ENCODE results near the gene KRTAP20-4. TPM values are rescaled to one million over a fixed set of nuclear protein-coding genes. Genes with fewer than 3 reads are reported as not detected.

KRTAP20-4 gene
- total RNA-seq, 1 donor from 2014 or later: not detected

- TF ChIP-seq CTCF (IDR thresholded peaks at IDR 0.05; ENCODE audit: borderline replicate concordance): no peak
Measured at GRCh38 chr21:30592140-30592539, 28.3 kb upstream of the KRTAP20-4 start, which contains the start of gene KRTAP6-3. Gene KRTAP6-3 (plus strand): TSS chr21:30592440. CDS start chr21:30592446, 6 bp downstream.

GRCh38 chr21:30598802-30599201 lies 21.6 kb upstream of the KRTAP20-4 start, which contains the start of gene KRTAP6-2:
Gene KRTAP6-2 (minus strand): TSS chr21:30598902. CDS start chr21:30598874, 28 bp downstream.
- intact Hi-C loops (cut with micrococcal nuclease): no loop called here
- H3K9me3 ChIP-seq (replicated peaks): no peaks in the 10 kb centered on the region
- no peak for TF ChIP-seq CTCF (IDR thresholded peaks at IDR 0.05; ENCODE audit: borderline replicate concordance)
- H3K36me3 ChIP-seq: no peaks in the 10 kb centered on the region
- no peaks in the 10 kb centered on the region for H3K27me3 ChIP-seq (ENCODE audit: low read depth)
- no peak within 1 kb of the TSS for H3K4me3 ChIP-seq
- H3K4me1 ChIP-seq: no peaks in the 10 kb centered on the region
- no peak for DNase-seq
- H3K27ac ChIP-seq (replicated peaks): no peak within 1 kb of the TSS

More at GRCh38 chr21:30592140-30592539, 28.3 kb upstream of the KRTAP20-4 start, which contains the start of gene KRTAP6-3:
- no peaks in the 10 kb centered on the region for H3K4me1 ChIP-seq
- H3K9me3 ChIP-seq (replicated peaks): no peaks in the 10 kb centered on the region
- no peak within 1 kb of the TSS for H3K4me3 ChIP-seq
- no peak within 1 kb of the TSS for H3K27ac ChIP-seq (replicated peaks)
- H3K27me3 ChIP-seq (ENCODE audit: low read depth): no peaks in the 10 kb centered on the region
- intact Hi-C loops (cut with micrococcal nuclease): no loop called here
- H3K36me3 ChIP-seq: no peaks in the 10 kb centered on the region
- DNase-seq: no peak

GRCh38 chr21:30600787-30601186 lies 19.6 kb upstream of the KRTAP20-4 start, which contains the start of gene KRTAP22-1:
Gene KRTAP22-1 (plus strand): TSS chr21:30601087.
- no peaks in the 10 kb centered on the region for H3K9me3 ChIP-seq (replicated peaks)
- no peak within 1 kb of the TSS for H3K4me3 ChIP-seq
- H3K27ac ChIP-seq (replicated peaks): no peak within 1 kb of the TSS
- H3K36me3 ChIP-seq: no peaks in the 10 kb centered on the region
- DNase-seq: no peak
- H3K4me1 ChIP-seq: no peaks in the 10 kb centered on the region
- intact Hi-C loops (cut with micrococcal nuclease): no loop called here
- no peaks in the 10 kb centered on the region for H3K27me3 ChIP-seq (ENCODE audit: low read depth)
- TF ChIP-seq CTCF (IDR thresholded peaks at IDR 0.05; ENCODE audit: borderline replicate concordance): no peak

- TF ChIP-seq CTCF (IDR thresholded peaks at IDR 0.05; ENCODE audit: borderline replicate concordance): no peak
- Histone ChIP-seq H3K4me3 (no peak overlapping the region), H3K36me3 (no peaks in the 10 kb centered on the region), H3K27me3 (ENCODE audit: low read depth) (no peaks in the 10 kb centered on the region), H3K27ac (replicated peaks) (no peak overlapping the region), H3K9me3 (replicated peaks) (peaks cover 12% of the 10 kb centered on the region), H3K4me1 (no peaks in the 10 kb centered on the region)
- intact Hi-C loops (cut with micrococcal nuclease): no loop called here
- DNase-seq: no peak
Measured at GRCh38 chr21:30605968-30606367, 14.5 kb upstream of the KRTAP20-4 start.

GRCh38 chr21:30612132-30612531 lies 8.3 kb upstream of the KRTAP20-4 start:
- no peaks in the 10 kb centered on the region for H3K27me3 ChIP-seq (ENCODE audit: low read depth)
- H3K27ac ChIP-seq (replicated peaks): no peak overlapping the region
- no peak for DNase-seq
- no peaks in the 10 kb centered on the region for H3K4me1 ChIP-seq
- intact Hi-C loops (cut with micrococcal nuclease): no loop called here
- TF ChIP-seq CTCF (IDR thresholded peaks at IDR 0.05; ENCODE audit: borderline replicate concordance): no peak
- no peak overlapping the region for H3K4me3 ChIP-seq
- no peaks in the 10 kb centered on the region for H3K36me3 ChIP-seq
- peaks cover 13% of the 10 kb centered on the region for H3K9me3 ChIP-seq (replicated peaks)

Measured in left ventricle myocardium inferior (tissue), 1 donor.